Adrenal gland (tissue), 5 donors: ENCODE measurements around the gene PAQR9.

Experiments
- POLR2A ChIP-seq, 2 donors: fragments of 450-650 bp; IDR thresholded peaks; one replicate each; pipeline ENCODE4 v1.6.1; 2017; ENCODE audit warnings: antibody characterized with exemption in 2 of 2, mild to moderate bottlenecking in 2 of 2, moderate library complexity in 1 of 2
- TF ChIP-seq, protein P1 (sequence below), 6 experiments: fragments of 450-650 bp in 4 of 6; fragments of 200-600 bp in 2 of 6; sonication (generic) in 1 of 6; IDR thresholded peaks; 1 replicate in 5 of 6; 2 replicates in 1 of 6; pipeline versions ENCODE4 v1.5.1 to v1.8.0; 2016 to 2021; ENCODE audit warnings: antibody characterized with exemption in 6 of 6, mild to moderate bottlenecking in 2 of 6, moderate library complexity in 1 of 6
- donor health status: DM: no; HTN: no; CAD: no.

DNA sequence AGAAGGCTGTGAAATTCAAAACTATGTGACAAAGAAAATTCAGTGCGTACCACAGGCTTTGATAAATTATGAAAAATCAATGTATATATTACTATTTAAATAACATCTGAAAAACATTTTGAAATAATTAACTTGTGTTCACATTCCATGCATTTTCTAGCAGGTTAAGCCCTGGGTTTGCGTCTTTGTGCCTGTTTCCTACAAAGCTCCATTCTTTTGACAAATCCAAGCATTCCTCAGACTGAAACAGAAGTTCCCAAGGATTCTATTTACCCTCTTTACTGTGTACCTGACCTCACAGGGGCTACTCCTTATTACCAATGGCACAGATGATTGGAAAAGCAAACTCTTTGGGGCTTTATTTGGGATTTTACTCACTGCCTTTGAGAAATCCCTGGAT lies 1.9 kb downstream of the PAQR9 start:
- no peak for TF ChIP-seq POLR2A (IDR thresholded peaks at IDR 0.05)
- TF ChIP-seq, protein P1, sequence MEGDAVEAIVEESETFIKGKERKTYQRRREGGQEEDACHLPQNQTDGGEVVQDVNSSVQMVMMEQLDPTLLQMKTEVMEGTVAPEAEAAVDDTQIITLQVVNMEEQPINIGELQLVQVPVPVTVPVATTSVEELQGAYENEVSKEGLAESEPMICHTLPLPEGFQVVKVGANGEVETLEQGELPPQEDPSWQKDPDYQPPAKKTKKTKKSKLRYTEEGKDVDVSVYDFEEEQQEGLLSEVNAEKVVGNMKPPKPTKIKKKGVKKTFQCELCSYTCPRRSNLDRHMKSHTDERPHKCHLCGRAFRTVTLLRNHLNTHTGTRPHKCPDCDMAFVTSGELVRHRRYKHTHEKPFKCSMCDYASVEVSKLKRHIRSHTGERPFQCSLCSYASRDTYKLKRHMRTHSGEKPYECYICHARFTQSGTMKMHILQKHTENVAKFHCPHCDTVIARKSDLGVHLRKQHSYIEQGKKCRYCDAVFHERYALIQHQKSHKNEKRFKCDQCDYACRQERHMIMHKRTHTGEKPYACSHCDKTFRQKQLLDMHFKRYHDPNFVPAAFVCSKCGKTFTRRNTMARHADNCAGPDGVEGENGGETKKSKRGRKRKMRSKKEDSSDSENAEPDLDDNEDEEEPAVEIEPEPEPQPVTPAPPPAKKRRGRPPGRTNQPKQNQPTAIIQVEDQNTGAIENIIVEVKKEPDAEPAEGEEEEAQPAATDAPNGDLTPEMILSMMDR (IDR thresholded peaks at IDR 0.05): no peak
